GM19467 (cell line): Measurements from ENCODE around the gene TRIM27.
"Not testable (repeated sequence)": the region's sequence is repeated elsewhere in the genome, so short reads cannot be mapped to it uniquely, and the experiment has no call there.

ENCODE experiments used
- ATAC-seq: cut with Tn5 transposase; IDR thresholded peaks from one replicate; pipeline ENCODE4 v1.9.1; 2021; ENCODE audit warnings: mild to moderate bottlenecking, moderate library complexity; ENCODE audit not compliant: unreplicated experiment

TRIM27 gene

DNA sequence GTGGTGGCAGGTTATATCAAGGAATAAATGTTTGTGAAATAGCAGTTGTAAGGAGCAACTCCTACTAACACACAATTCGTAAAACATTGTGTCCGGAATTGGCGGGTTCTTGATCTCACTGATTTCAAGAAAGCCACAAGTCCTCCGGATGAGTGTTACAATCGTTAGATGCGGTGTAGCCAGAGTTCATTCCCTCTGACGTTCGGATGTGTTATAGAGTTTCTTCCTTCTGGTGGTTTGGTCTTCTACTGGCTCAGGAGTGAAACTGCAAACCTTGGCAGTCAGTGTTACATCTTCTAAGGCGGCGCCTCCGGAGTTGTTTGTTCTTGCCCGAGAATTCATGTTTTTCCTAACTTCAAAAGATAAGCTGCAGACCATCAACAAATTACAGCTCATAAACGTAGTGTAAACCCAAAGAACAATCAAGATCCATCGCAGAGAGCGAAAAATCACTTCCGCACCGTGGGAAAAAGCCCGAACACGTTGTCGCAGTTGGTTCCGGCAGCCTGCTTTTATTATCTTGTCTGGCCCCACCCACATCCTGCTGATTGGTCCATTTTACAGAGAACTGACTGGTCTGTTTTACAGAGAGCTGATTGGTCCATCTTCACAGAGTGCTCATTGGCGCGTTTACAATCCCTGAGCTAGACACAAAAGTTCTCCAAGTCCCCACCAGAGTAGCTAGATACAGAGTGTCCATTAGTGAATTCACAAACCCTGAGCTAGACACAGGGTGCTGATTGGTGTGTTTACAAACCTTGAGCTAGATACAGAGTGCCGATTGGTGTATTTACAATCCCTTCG is 58.2 kb downstream of the TRIM27 start:
- no peak for ATAC-seq

DNA sequence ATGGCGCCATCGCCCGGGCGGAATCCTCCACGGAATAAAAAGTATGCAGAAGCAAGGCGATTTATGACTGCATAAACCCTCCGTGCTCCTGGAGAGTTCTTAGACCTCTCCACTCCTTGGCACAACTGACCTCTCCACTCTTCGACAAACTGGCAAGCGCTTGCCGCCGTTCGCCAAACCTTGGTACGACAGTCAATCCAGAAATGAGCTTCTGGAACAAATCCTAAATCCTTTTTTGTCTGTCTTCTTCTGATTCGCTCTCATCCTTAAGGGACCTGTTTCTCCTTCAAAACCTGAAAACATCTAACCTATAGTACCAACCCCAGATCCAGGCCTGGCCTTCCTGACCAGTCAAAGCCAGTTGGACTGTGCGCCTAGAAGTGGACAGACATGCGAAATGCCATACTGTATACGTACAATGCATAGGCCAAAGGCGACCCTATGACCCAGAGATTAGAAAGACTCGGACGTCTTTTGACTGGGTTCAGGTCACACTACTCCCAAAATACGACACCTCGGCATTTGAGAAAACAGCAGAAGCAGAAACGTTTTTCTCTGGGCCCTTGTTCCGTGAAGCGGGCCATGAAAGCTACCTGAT is 59.4 kb downstream of the TRIM27 start:
- no peak for ATAC-seq

DNA sequence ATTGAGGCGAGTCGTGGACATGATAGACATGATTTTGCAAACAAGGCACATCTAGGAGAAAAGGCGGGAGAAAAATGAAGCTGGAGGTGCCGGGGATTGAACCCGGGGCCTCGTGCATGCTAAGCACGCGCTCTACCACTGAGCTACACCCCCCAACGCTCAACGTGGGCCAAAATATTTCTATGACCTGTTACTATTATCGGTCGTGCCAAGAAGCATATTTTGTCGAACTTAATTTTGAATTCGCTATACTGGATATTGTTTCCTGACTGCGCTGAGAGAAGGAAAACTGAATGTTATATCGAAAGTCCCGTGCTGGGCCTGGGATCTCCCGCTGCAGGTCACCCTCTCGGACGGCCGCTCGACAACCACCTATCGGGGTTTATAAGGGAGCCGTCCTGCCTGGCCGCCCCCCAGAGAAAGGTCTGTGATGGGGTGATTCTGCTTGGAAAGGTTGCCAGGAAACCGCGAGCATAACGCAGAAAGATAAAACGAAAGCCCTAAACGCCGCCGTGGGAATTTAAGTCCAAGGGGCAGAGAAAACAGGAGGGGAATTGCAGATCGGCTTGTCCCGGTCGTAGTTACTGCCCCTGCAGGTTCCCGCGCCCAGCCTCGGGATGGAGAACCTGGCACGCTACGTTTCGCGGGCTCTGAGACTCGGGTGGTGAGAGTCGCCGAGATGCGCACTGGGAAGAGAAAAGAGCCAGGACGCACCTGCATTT is 60.0 kb downstream of the TRIM27 start:
- ATAC-seq = no peak

DNA sequence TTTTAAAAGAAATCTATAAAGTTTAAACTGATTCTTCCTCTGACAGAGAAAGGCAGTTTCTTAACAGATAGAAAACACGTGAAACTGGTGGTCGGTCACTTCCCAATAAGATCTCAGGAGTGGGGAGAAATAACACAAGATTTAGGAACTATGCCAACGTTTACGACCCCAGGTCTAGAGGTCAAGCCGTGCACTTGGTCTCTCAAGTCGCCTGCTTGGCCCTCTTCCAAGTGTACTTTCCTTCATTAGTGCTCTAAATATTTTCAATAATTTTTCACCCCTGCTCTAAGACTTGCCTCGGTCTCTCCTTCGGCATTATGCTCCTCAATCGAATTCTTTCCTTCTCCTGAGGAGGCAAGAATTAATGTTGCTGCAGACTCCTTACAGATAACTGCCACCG is 61.7 kb downstream of the TRIM27 start:
- ATAC-seq = no peak

DNA sequence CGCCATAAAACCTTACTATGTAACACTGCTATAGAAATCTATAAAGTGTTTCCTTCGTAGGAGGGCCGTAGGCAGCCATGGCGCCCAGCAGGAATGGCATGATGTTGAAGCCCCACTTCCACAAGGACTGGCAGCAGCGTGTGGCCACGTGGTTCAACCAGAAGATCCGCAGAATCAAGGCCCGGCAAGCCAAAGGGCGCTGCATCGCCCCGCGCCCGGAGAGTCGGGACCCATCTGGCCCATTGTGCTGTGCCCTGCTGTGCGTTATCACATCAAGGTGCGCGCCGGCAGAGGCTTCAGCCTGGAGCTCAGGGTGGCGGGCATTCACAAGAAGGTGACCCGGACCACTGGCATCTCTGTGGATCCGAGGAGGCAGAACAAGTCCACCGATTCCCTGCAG is 62.4 kb downstream of the TRIM27 start:
- no peak for ATAC-seq

DNA sequence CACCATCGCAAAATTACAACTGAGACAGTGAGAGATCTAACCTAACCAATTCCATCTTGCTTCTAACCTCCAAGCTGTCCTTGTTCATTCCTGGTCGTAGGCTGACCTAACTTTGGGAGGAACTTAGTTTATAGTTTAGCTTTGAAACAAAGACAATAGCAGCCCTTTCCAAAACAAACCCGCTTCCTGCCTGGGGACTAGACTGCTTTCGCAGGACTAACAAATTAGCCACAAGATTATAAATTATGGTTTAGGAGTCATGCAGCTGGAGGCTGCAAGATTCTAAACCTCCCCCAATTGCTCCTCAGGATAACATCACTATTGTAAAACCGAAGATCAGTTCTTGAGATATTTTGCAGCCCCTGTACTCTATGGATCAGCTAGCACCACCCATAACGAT is 63.2 kb downstream of the TRIM27 start:
- ATAC-seq = no peak

DNA sequence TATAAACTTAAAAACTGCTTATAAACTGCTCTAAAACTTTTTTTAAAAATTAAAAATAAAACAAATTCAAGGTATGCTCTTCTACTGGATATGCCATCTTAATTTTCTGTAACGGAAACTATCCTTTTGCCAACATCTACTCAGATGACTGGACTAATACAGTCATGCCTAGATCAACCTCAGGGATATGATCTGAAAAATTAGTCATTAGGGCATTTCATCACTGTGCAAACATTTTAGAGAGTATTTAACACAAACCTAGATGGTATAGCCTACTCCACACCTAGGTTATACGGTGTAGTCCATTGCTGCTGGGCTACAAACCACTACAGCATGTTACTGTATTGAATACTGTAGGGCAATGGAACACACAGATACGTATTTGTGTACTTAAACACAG is 64.8 kb downstream of the TRIM27 start:
- no peak for ATAC-seq

DNA sequence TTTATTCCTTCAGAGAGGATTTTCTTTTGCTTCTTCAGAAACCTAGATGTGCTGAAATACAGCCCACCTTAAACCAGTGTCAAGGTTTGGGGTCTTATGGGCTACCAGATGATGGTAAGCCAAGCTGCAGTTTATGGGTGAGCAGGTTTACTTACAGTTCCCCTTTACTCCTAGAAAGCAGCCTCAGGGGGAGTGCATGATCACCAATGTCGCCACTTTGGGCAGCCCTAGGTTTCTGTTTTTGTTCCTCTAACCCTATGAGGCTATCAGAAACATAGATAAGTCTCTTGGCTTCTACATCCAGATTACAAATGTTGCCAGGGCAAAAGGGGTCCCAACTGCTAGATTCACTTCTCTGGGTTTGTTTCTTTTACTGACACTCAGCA is 67.2 kb downstream of the TRIM27 start:
- ATAC-seq = no peak

DNA sequence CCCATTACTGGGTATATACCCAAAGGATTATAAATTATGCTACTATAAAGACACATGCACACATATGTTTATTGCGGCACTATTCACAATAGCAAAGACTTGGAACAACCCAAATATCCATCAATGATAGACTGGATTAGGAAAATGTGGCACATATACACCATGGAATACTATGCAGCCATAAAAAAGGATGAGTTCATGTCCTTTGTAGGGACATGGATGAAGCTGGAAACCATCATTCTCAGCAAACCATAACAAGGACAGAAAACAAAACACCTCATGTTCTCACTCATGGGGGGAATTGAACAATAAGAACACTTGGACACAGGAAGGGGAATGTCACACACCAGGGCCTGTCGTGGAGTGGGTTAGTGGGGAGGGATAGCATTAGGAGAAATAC is 69.4 kb downstream of the TRIM27 start:
- ATAC-seq = not testable (repeated sequence)
